Measurements from ENCODE around the gene CLSTN2.

DNA sequence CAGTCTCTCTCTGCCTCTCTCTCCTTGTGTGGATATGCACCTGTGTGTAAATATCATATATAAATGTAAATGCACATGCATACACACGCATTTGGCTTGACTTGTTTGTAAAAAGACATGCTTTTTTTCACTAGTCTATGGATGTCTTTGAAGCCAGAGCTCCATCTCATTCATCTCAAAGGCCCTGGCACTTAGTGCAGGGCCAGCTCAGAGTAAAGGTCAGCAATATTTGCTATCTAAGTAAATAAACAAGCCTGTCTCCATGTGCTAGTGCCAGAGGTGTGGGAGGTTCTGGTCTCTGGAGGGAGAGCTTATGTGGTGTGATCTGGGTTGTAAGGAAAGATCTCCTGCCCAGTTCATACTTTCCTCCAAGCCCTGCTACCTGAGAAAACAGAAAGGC lies 5.6 kb downstream of the CLSTN2 start:
- TF ChIP-seq, protein P1, sequence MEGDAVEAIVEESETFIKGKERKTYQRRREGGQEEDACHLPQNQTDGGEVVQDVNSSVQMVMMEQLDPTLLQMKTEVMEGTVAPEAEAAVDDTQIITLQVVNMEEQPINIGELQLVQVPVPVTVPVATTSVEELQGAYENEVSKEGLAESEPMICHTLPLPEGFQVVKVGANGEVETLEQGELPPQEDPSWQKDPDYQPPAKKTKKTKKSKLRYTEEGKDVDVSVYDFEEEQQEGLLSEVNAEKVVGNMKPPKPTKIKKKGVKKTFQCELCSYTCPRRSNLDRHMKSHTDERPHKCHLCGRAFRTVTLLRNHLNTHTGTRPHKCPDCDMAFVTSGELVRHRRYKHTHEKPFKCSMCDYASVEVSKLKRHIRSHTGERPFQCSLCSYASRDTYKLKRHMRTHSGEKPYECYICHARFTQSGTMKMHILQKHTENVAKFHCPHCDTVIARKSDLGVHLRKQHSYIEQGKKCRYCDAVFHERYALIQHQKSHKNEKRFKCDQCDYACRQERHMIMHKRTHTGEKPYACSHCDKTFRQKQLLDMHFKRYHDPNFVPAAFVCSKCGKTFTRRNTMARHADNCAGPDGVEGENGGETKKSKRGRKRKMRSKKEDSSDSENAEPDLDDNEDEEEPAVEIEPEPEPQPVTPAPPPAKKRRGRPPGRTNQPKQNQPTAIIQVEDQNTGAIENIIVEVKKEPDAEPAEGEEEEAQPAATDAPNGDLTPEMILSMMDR (IDR thresholded peaks at IDR 0.05), result no peak
- no peak for TF ChIP-seq POLR2A (IDR thresholded peaks at IDR 0.05)
